ENCODE measurements around the gene MBOAT7. TPM values are rescaled to one million over a fixed set of nuclear protein-coding genes. Genes with fewer than 3 reads are reported as not detected.

Gene MBOAT7
- total and polyA plus RNA-seq, 2 donors (not counting 3 experiments of a cell fraction or from before 2014, with no cell fraction given), result 204 to 218 TPM

DNA sequence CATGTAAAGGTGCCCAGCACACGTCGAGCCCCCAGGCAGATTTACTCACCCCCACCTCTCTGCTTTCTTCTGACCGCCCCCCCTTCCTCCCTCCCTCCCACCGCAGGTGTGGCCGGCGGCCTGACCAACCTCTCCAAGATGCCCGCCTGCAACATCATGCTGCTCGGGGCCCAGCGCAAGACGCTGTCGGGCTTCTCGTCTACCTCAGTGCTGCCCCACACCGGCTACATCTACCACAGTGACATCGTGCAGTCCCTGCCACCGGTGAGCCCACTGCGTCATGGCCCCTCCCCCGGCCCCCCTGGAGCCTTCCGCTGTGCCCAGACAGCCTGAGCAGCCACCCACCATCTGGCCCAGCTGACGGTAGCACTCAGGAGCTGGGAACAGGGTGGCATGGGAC lies 65.0 kb downstream of the MBOAT7 start:
- H3K79me2 ChIP-seq (ENCODE audit: control insufficient read depth, insufficient read depth, low read length), result no peaks in the 10 kb centered on the region
- DNase-seq (ENCODE audit: low read depth, low spot score) (no peak), FAIRE-seq (no peak)
- intact Hi-C loops (cut with micrococcal nuclease), result no loop called here
- dilution Hi-C loops (cut with MboI; ENCODE audit: extremely low pct_ligation_motif_present, low sequenced_read_pairs), result no loop called here
- H3K4me3 ChIP-seq (replicated peaks in 1 of 3; ENCODE audit: insufficient read depth in 1 of 3, low read depth in 1 of 3, low read length in 3 of 3), result no peak overlapping the region
- TF ChIP-seq, protein P1, sequence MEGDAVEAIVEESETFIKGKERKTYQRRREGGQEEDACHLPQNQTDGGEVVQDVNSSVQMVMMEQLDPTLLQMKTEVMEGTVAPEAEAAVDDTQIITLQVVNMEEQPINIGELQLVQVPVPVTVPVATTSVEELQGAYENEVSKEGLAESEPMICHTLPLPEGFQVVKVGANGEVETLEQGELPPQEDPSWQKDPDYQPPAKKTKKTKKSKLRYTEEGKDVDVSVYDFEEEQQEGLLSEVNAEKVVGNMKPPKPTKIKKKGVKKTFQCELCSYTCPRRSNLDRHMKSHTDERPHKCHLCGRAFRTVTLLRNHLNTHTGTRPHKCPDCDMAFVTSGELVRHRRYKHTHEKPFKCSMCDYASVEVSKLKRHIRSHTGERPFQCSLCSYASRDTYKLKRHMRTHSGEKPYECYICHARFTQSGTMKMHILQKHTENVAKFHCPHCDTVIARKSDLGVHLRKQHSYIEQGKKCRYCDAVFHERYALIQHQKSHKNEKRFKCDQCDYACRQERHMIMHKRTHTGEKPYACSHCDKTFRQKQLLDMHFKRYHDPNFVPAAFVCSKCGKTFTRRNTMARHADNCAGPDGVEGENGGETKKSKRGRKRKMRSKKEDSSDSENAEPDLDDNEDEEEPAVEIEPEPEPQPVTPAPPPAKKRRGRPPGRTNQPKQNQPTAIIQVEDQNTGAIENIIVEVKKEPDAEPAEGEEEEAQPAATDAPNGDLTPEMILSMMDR (IDR thresholded peaks at IDR 0.05; ENCODE audit: extremely low read depth in 1 of 2, insufficient read depth in 1 of 2, low read depth in 1 of 2, low read length in 2 of 2), result no peak
- TF ChIP-seq, protein P2, sequence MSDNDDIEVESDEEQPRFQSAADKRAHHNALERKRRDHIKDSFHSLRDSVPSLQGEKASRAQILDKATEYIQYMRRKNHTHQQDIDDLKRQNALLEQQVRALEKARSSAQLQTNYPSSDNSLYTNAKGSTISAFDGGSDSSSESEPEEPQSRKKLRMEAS (IDR thresholded peaks at IDR 0.05; ENCODE audit: insufficient read depth, insufficient read length), result no peak
- TF ChIP-seq EZH2 (IDR thresholded peaks at IDR 0.05; ENCODE audit: borderline replicate concordance, low read depth, low read length, severe bottlenecking) (no peak), POLR2AphosphoS5 (IDR thresholded peaks at IDR 0.05; ENCODE audit: insufficient read depth, low read depth, low read length) (no peak)
- H3K27ac ChIP-seq (ENCODE audit: insufficient read depth, low read depth, low read length), result no peak overlapping the region
- H4K20me1 ChIP-seq (replicated peaks; ENCODE audit: control insufficient read depth, extremely low read depth, insufficient read depth, low read length), result no peaks in the 10 kb centered on the region
- no peaks in the 10 kb centered on the region for H3K4me1 ChIP-seq (ENCODE audit: control insufficient read depth, extremely low read depth, insufficient read depth, low read length)
- H3K9me3 ChIP-seq (replicated peaks; ENCODE audit: control insufficient read depth, insufficient read depth, low read length), result no peaks in the 10 kb centered on the region
- no peaks in the 10 kb centered on the region for H3K27me3 ChIP-seq (ENCODE audit: control insufficient read depth in 2 of 2, insufficient read depth in 2 of 2, low read length in 2 of 2)
- no peaks in the 10 kb centered on the region for H3K9me1 ChIP-seq (replicated peaks; ENCODE audit: control insufficient read depth, extremely low read depth, insufficient read depth, low read length)
- no peak overlapping the region for H2AFZ ChIP-seq (ENCODE audit: low read depth, low read length)
- H3K36me3 ChIP-seq (ENCODE audit: control insufficient read depth in 2 of 2, extremely low read depth in 1 of 2, insufficient read depth in 2 of 2, low read length in 2 of 2), result peaks cover 11 to 61% of the 10 kb centered on the region in 2 experiments
- H3K9ac ChIP-seq (replicated peaks; ENCODE audit: extremely low read depth, insufficient read depth, low read length), result no peak overlapping the region
- ChIA-PET CTCF (no interaction called here), POLR2A (interaction anchor here (1.0 kb wide), 1 partner anchor 12 kb away, joined by 4 read pairs; no protein-coding TSS in a partner anchor)
- no peak overlapping the region for H3K4me2 ChIP-seq (ENCODE audit: insufficient read depth, low read length)
- no TSS peak for BruUV-seq (replicated peaks)

DNA sequence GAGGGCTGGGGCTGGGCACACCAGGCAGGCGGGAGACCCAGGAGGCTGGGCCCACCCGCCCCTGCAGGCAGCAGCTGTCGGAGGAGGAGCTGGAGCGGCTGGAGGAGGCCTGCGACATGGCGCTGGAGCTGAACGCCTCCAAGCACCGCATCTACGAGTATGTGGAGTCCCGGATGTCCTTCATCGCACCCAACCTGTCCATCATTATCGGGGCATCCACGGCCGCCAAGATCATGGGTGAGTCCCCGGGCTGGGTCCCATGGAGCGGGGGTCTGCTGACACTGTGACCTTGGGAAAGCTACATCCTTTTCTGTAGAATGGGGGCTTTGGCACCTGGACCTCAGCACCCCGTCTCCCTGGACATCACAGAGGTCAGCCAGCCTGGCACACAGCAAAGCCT lies 65.7 kb downstream of the MBOAT7 start:
- Histone ChIP-seq H3K4me1 (ENCODE audit: control insufficient read depth, extremely low read depth, insufficient read depth, low read length) (no peaks in the 10 kb centered on the region), H3K27me3 (ENCODE audit: control insufficient read depth in 2 of 2, insufficient read depth in 2 of 2, low read length in 2 of 2) (no peaks in the 10 kb centered on the region), H3K4me2 (ENCODE audit: insufficient read depth, low read length) (no peak overlapping the region), H2AFZ (ENCODE audit: low read depth, low read length) (no peak overlapping the region), H3K27ac (ENCODE audit: insufficient read depth, low read depth, low read length) (no peak overlapping the region), H3K9me3 (replicated peaks; ENCODE audit: control insufficient read depth, insufficient read depth, low read length) (no peaks in the 10 kb centered on the region), H3K79me2 (ENCODE audit: control insufficient read depth, insufficient read depth, low read length) (no peaks in the 10 kb centered on the region), H4K20me1 (replicated peaks; ENCODE audit: control insufficient read depth, extremely low read depth, insufficient read depth, low read length) (no peaks in the 10 kb centered on the region), H3K36me3 (ENCODE audit: control insufficient read depth in 2 of 2, extremely low read depth in 1 of 2, insufficient read depth in 2 of 2, low read length in 2 of 2) (peaks cover 9 to 54% of the 10 kb centered on the region in 2 experiments), H3K9me1 (replicated peaks; ENCODE audit: control insufficient read depth, extremely low read depth, insufficient read depth, low read length) (no peaks in the 10 kb centered on the region), H3K9ac (replicated peaks; ENCODE audit: extremely low read depth, insufficient read depth, low read length) (no peak overlapping the region), H3K4me3 (replicated peaks in 1 of 3; ENCODE audit: insufficient read depth in 1 of 3, low read depth in 1 of 3, low read length in 3 of 3) (no peak overlapping the region)
- TF ChIP-seq EZH2 (IDR thresholded peaks at IDR 0.05; ENCODE audit: borderline replicate concordance, low read depth, low read length, severe bottlenecking), result no peak
- no peak for TF ChIP-seq POLR2A (IDR thresholded peaks at IDR 0.05; ENCODE audit: low read depth, low read length)
- TF ChIP-seq GATA2 (IDR thresholded peaks at IDR 0.05; ENCODE audit: insufficient read depth, insufficient read length, low read depth, low read length), result no peak
- TF ChIP-seq, protein P1 (IDR thresholded peaks at IDR 0.05; ENCODE audit: extremely low read depth in 1 of 2, insufficient read depth in 1 of 2, low read depth in 1 of 2, low read length in 2 of 2), result no peak
- no peak for TF ChIP-seq JUN (IDR thresholded peaks at IDR 0.05; ENCODE audit: borderline replicate concordance, insufficient read depth, insufficient read length, low read depth)
- TF ChIP-seq MYC (IDR thresholded peaks at IDR 0.05; ENCODE audit: low read depth, low read length), result no peak
- TF ChIP-seq, protein P2 (IDR thresholded peaks at IDR 0.05; ENCODE audit: insufficient read depth, insufficient read length), result no peak
- TF ChIP-seq POLR2AphosphoS5 (IDR thresholded peaks at IDR 0.05; ENCODE audit: insufficient read depth, low read depth, low read length), result no peak
- no peak for TF ChIP-seq FOS (IDR thresholded peaks at IDR 0.05; ENCODE audit: borderline replicate concordance, insufficient read depth, low read length)
- CTCF ChIA-PET, result interaction anchor here (0.7 kb wide), 1 partner anchor 9 kb away, joined by 3 read pairs; the partner anchor contains the start of genes PRPF31 and TFPT
- intact Hi-C loops (cut with micrococcal nuclease), result no loop called here
- FAIRE-seq (no peak), DNase-seq (ENCODE audit: low read depth, low spot score) (no peak)
- BruUV-seq (replicated peaks), result no TSS peak
- dilution Hi-C loops (cut with MboI; ENCODE audit: extremely low pct_ligation_motif_present, low sequenced_read_pairs), result no loop called here
- POLR2A ChIA-PET, result interaction anchor here (1.0 kb wide), 2 partner anchors 8 to 13 kb away, joined by 4 to 5 read pairs; partner anchors contain the start of genes PRPF31 and TFPT
